Peyer's patch (tissue), 4 donors: ENCODE data around the gene NPM1. TPM values are rescaled to one million over a fixed set of nuclear protein-coding genes. Genes with fewer than 3 reads are reported as not detected.

ENCODE experiments used
- DNase-seq, 3 donors: peaks; one replicate each; pipeline ENCODE4 v3.0.0-alpha.2; 2017 to 2019
- H3K27ac ChIP-seq, 4 donors: fragments of 200-600 bp; sonication (generic); one replicate each; pipeline ENCODE4 v1.5.1; 2016 to 2019
- H3K27me3 ChIP-seq, 2 donors: fragments of 200-600 bp; sonication (generic); one replicate each; pipeline ENCODE4 v1.5.1; 2019
- H3K36me3 ChIP-seq, 3 donors: fragments of 200-600 bp; sonication (generic); one replicate each; pipeline ENCODE4 v1.5.1; 2016 to 2019
- H3K4me1 ChIP-seq, 4 donors: fragments of 200-600 bp; sonication (generic); one replicate each; pipeline ENCODE4 v1.5.1; 2016 to 2019
- H3K4me3 ChIP-seq, 4 donors: fragments of 200-600 bp; sonication (generic); 1 replicate in 3 of 4; 2 replicates in 1 of 4; pipeline ENCODE4 v1.5.1; 2016 to 2019; ENCODE audit warnings: mild to moderate bottlenecking in 1 of 4
- H3K9me3 ChIP-seq, 4 donors: fragments of 200-600 bp; sonication (generic); one replicate each; pipeline ENCODE4 v1.5.1; 2016 to 2019; ENCODE audit warnings: mild to moderate bottlenecking in 1 of 4
- CTCF ChIP-seq, 6 experiments: fragments of 450-650 bp in 4 of 6; fragments of 200-600 bp in 2 of 6; sonication (generic) in 1 of 6; IDR thresholded peaks; one replicate each; pipeline ENCODE4 v1.5.1; 2017 to 2019; ENCODE audit warnings: antibody characterized with exemption in 6 of 6, mild to moderate bottlenecking in 3 of 6, moderate library complexity in 1 of 6
- POLR2A ChIP-seq, 2 donors: fragments of 450-650 bp; IDR thresholded peaks; one replicate each; pipeline ENCODE4 v1.5.1; 2017; ENCODE audit warnings: antibody characterized with exemption in 2 of 2, mild to moderate bottlenecking in 2 of 2, moderate library complexity in 2 of 2
- total RNA-seq, 4 donors: library from RNA; depleted of rRNA; stranded (reverse); fragments of >200 nt; gene quantifications; one replicate each; pipeline ENCODE4 v1.1.0, GENCODE V29; 2016

The NPM1 gene
- total RNA-seq, 4 donors from 2014 or later: 167 to 468 (median 197) TPM

- Histone ChIP-seq H3K27me3 (no peaks in the 10 kb centered on the region), H3K9me3 (no peaks in the 10 kb centered on the region), H3K36me3 (no peaks in the 10 kb centered on the region), H3K4me3 (peak overlapping the region; percentile 25 to 61 (median 54)), H3K27ac (no peak overlapping the region), H3K4me1 (peaks cover 0 to 32% (median 16%) of the 10 kb centered on the region in 4 donors)
- peak; percentile 67 to 90 (median 86) for TF ChIP-seq CTCF (IDR thresholded peaks at IDR 0.05)
- no peak for TF ChIP-seq POLR2A (IDR thresholded peaks at IDR 0.05)
- DNase-seq: peak; percentile 45 to 85 (median 79)
Measured at GRCh38 chr5:171418316-171418981, 30.8 kb downstream of the NPM1 start.

GRCh38 chr5:171418982-171419687 is 31.5 kb downstream of the NPM1 start, which contains the start of gene FGF18:
TSS of gene FGF18 (plus strand) at chr5:171419647. CDS start at chr5:171420200, 553 bp downstream.
- Histone ChIP-seq H3K27ac (peak within 1 kb of the TSS in 2 of 4 donors; percentile 47 to 49), H3K36me3 (no peaks in the 10 kb centered on the region), H3K9me3 (no peaks in the 10 kb centered on the region), H3K4me3 (peak within 1 kb of the TSS; percentile 25 to 61 (median 54)), H3K27me3 (no peaks in the 10 kb centered on the region), H3K4me1 (peaks cover 0 to 32% (median 16%) of the 10 kb centered on the region in 4 donors)
- DNase-seq: peak in 2 of 3 donors; percentile 50 to 74
- TF ChIP-seq POLR2A (IDR thresholded peaks at IDR 0.05): no peak
- TF ChIP-seq CTCF (IDR thresholded peaks at IDR 0.05): no peak

- Histone ChIP-seq H3K4me1 (peaks cover 0 to 32% (median 16%) of the 10 kb centered on the region in 4 donors), H3K27me3 (no peaks in the 10 kb centered on the region), H3K4me3 (peak overlapping the region; percentile 25 to 61 (median 54)), H3K36me3 (no peaks in the 10 kb centered on the region), H3K27ac (peak overlapping the region in 2 of 4 donors; percentile 47 to 49), H3K9me3 (no peaks in the 10 kb centered on the region)
- TF ChIP-seq POLR2A (IDR thresholded peaks at IDR 0.05) (no peak), CTCF (IDR thresholded peaks at IDR 0.05) (no peak)
- peak in 1 of 3 donors; percentile 61 for DNase-seq
Measured at GRCh38 chr5:171419688-171420430, 32.2 kb downstream of the NPM1 start.

- peaks cover 0 to 32% (median 16%) of the 10 kb centered on the region in 4 donors for H3K4me1 ChIP-seq
- H3K9me3 ChIP-seq: no peaks in the 10 kb centered on the region
- H3K27ac ChIP-seq: peak overlapping the region in 2 of 4 donors; percentile 1 to 49
- peak overlapping the region; percentile 25 to 61 (median 54) for H3K4me3 ChIP-seq
- no peaks in the 10 kb centered on the region for H3K36me3 ChIP-seq
- TF ChIP-seq POLR2A (IDR thresholded peaks at IDR 0.05) (no peak), CTCF (IDR thresholded peaks at IDR 0.05) (no peak)
- DNase-seq: peak; percentile 21 to 87 (median 67)
- H3K27me3 ChIP-seq: no peaks in the 10 kb centered on the region
Measured at GRCh38 chr5:171420431-171421241, 33.0 kb downstream of the NPM1 start.
